Natural killer cell treated with Interleukin-12 subunit alpha and Interleukin-12 subunit beta and Interleukin-15 and Interleukin-18, amount 100 ng/mL, for 72 hours (primary cell): Measurements from ENCODE around the gene MICAL3. TPM values are rescaled to one million over a fixed set of nuclear protein-coding genes. Genes with fewer than 3 reads are reported as not detected.

Source experiments
- ATAC-seq, 2 donors: fragments of 150-1000 bp; cut with Tn5 transposase in 1 of 2; sonication (Bioruptor Pico), chemical (Tn5 transposase) in 1 of 2; 2 replicates each; pipeline ENCODE4 v1.10.0; 2021
- DNase-seq: peaks from one replicate; pipeline ENCODE4 v3.0.0; 2022; ENCODE audit warnings: low spot score
- H3K27ac Mint-ChIP-seq, 2 donors: 1 replicate in 1 of 2; 2 replicates in 1 of 2; pipeline ENCODE4 v1.8.0; 2022; ENCODE audit warnings: mixed read lengths in 2 of 2, mild to moderate bottlenecking in 1 of 2, moderate library complexity in 1 of 2
- H3K27me3 Mint-ChIP-seq, 2 donors: 1 replicate in 1 of 2; 2 replicates in 1 of 2; pipeline ENCODE4 v1.8.0; 2022; ENCODE audit warnings: mixed read lengths in 2 of 2
- H3K36me3 Mint-ChIP-seq: one replicate; pipeline ENCODE4 v1.8.0; 2022; ENCODE audit warnings: mixed read lengths
- H3K4me1 Mint-ChIP-seq, 2 donors: 1 replicate in 1 of 2; 2 replicates in 1 of 2; pipeline ENCODE4 v1.8.0; 2022; ENCODE audit warnings: low read depth in 2 of 2, mixed read lengths in 2 of 2, mild to moderate bottlenecking in 1 of 2
- H3K4me3 Mint-ChIP-seq: one replicate; pipeline ENCODE4 v1.8.0; 2022; ENCODE audit warnings: mixed read lengths
- H3K9me3 Mint-ChIP-seq: 2 replicates; pipeline ENCODE4 v1.8.0; 2022; ENCODE audit warnings: mixed read lengths
- total RNA-seq, 2 donors: library from RNA; stranded (reverse); gene quantifications; one replicate each; pipeline ENCODE4 v1.2.3, GENCODE V29; 2022

MICAL3 gene
- total RNA-seq, 2 donors from 2014 or later, result 52.7 to 62.1 TPM

DNA sequence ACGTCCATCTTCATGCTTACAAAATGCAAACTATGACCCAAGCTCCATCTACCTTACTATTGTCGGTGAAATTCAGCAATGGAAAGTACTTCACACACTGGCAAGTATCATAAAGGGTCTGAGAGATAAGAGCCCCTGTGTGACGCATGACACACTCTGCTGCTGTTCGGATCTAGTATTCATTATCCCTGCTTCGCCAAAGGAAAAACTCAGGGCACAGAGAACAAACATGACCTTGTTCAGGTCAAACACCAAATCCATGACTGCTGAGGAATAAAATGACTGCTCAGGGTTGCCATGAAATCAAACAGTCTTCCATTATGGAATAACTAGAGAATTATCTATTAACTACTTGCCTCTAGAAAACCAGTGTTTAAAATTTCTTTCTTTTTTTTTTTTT lies 73.0 kb downstream of the MICAL3 start:
- no peak for ATAC-seq
- Mint-ChIP-seq H3K4me3 (no peak overlapping the region), H3K36me3 (no peaks in the 10 kb centered on the region), H3K27me3 (no peaks in the 10 kb centered on the region), H3K4me1 (peaks cover 6 to 20% of the 10 kb centered on the region in 2 donors), H3K9me3 (no peaks in the 10 kb centered on the region), H3K27ac (no peak overlapping the region)
- DNase-seq, result no peak

DNA sequence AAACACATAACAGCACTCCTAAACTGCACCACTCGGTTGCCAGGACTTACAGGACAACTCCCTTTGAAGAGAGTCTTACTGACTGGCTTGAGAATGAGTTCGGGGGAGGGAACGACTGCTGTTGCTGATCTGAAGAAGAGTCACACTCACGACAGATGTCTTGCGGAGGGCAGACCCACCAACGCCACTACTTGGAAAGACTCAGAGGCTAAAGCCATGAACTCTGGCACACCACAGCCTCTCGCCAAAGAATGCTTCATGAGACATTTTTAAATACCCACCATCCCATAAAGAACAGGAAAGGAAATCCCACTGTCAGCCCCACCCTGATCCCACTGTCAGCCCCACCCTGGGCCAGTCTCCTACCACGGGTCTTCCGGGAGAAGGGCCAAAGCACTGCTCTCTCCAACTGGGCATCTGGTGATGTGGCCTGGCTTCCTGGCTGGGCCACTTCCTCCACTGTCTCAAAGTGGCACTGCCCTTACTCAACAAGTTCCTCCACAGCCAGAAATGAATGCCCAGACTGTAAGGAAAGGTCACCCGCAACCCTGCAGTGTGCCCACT lies 73.6 kb downstream of the MICAL3 start:
- Mint-ChIP-seq H3K4me1 (peaks cover 6 to 20% of the 10 kb centered on the region in 2 donors), H3K36me3 (no peaks in the 10 kb centered on the region), H3K4me3 (no peak overlapping the region), H3K27ac (no peak overlapping the region), H3K9me3 (no peaks in the 10 kb centered on the region), H3K27me3 (no peaks in the 10 kb centered on the region)
- ATAC-seq (no peak), DNase-seq (no peak)

DNA sequence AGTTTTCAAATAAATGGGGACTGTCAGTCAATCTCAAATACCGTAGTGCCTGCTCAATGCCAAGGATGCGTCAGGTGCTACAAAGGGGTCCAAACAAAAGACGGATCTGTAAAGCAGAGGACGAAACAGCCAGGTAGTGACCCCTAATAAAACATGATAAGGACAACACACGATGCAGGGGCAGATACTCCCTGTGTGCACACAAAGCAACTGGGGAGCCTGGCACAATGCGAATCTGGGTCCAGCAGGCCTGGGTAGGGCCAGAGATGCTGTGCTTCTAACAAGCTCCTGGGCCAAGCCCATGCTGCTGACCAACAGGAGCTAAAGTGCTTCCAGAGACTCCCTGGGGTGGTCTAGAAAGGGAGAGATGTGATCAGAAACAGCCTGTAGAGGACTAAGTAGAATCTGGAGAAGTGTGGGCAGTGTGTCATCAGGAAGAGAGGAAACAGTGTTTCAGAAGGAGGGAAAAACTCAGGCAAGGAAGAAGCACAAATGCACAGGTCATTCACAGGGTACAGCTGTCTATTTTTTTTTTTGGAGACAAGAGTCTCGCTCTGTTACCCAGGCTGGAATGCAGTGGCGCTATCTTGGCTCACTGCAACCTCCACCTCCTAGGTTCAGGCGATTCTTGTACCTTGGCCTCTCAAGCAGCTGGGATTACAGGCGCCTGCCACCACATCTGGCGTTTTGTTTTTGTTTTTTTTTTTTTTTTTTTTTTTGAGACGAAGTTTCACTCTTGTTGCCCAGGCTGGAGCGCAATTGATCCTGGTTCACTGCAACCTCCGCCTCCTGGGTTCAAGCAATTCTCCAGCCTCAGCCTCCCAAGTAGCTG lies 74.5 kb downstream of the MICAL3 start:
- DNase-seq (no peak), ATAC-seq (no peak)
- Mint-ChIP-seq H3K9me3 (no peaks in the 10 kb centered on the region), H3K27ac (no peak overlapping the region), H3K4me1 (peaks cover 6 to 20% of the 10 kb centered on the region in 2 donors), H3K4me3 (no peak overlapping the region), H3K27me3 (no peaks in the 10 kb centered on the region), H3K36me3 (no peaks in the 10 kb centered on the region)

DNA sequence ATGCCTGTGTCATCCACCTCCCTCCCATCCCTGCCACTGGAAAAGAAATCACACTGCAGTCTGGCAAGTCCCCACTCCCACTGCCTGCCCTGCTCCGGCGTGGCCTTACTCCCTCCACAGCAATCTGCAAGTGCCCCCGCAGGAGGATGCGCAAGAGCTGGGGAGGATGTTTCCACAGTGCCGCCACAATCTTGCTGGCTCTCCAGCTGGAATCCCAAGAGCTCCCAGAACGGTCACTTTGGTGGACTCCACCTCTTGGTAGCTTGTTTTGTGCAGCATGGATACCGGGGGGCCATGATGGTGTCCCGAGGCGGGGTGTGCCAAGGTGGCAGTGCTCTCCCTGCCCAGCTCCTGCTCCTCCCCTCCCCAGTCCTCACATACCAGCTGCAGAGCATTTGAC lies 76.3 kb downstream of the MICAL3 start:
- Mint-ChIP-seq H3K9me3 (no peaks in the 10 kb centered on the region), H3K4me1 (peaks cover 6 to 22% of the 10 kb centered on the region in 2 donors), H3K27me3 (no peaks in the 10 kb centered on the region), H3K27ac (no peak overlapping the region), H3K4me3 (no peak overlapping the region), H3K36me3 (no peaks in the 10 kb centered on the region)
- ATAC-seq (no peak), DNase-seq (no peak)

DNA sequence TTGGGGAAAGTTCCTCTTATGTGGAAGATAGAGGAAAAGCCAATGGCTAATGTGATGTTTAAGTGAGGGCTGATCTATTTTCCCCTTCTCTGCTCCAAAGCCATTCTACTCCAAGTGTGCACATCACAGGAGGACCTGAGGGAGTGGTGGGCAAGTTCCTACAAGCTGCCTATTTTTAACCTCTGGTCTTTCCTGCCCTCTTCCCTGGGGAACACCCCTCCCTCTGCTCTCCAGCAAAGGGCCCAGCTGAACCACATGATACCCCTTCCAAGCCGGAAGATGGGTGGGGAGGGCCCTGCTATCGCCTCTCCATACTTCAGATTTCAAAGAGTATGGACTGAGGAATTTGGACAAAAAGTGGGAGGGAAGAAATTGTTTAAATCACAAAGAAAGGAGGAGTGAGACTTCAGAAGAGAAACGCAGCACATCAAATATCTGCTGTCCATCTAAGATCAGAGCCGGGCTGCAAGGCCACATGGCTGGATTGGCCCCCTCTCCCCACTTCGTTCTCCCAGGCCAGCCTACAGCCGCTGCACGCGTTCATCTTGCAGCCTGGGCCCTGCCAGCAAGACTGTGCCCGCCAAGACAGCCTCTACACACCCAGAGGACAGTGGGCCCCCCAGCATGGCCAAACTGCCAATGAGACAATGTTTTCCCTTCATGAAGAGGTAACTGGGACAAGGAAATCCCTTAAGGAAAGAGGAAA lies 77.5 kb downstream of the MICAL3 start:
- H3K27me3 Mint-ChIP-seq, result no peaks in the 10 kb centered on the region
- H3K36me3 Mint-ChIP-seq, result no peaks in the 10 kb centered on the region
- H3K4me3 Mint-ChIP-seq, result no peak overlapping the region
- H3K9me3 Mint-ChIP-seq, result no peaks in the 10 kb centered on the region
- peaks cover 6 to 23% of the 10 kb centered on the region in 2 donors for H3K4me1 Mint-ChIP-seq
- ATAC-seq, result no peak
- no peak for DNase-seq
- no peak overlapping the region for H3K27ac Mint-ChIP-seq

DNA sequence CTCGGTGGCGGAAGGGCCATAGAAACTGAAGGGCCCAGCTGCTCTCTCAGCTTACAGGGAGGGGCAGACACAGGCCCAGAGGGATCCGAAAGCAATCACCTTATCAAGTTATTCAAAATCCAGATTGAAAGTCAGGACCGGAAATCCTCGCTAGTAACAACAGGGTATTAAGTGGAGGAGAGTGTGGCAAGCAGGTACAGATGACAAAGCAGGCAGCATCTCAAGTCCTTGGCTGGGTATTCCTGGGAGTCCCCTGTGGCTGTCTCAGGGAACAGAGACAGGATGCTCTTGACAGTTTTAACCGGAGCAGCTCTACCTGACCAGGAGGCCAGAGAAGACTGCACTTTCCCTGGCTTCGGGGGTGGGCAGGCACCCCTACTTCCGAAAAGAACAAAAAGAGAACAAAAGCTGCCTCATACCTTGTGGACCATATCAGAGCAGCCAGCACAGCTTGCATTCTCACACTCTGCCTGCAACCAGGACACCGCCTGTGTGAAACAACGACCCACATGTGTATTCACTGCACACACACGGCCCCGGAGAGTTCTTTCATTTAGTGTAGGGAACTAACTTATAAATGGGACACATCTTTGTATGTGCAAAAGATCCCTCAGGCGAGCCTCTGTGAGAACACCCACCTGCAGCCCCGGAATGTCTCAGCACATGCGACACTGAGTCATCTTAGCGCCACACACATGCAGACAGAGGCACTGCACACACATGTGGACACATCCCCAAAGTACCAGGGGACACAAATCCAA lies 78.3 kb downstream of the MICAL3 start:
- no peak overlapping the region for H3K4me3 Mint-ChIP-seq
- ATAC-seq (no peak), DNase-seq (no peak)
- peaks cover 3 to 20% of the 10 kb centered on the region in 2 donors for H3K4me1 Mint-ChIP-seq
- H3K27me3 Mint-ChIP-seq, result no peaks in the 10 kb centered on the region
- no peak overlapping the region for H3K27ac Mint-ChIP-seq
- no peaks in the 10 kb centered on the region for H3K9me3 Mint-ChIP-seq
- no peaks in the 10 kb centered on the region for H3K36me3 Mint-ChIP-seq

DNA sequence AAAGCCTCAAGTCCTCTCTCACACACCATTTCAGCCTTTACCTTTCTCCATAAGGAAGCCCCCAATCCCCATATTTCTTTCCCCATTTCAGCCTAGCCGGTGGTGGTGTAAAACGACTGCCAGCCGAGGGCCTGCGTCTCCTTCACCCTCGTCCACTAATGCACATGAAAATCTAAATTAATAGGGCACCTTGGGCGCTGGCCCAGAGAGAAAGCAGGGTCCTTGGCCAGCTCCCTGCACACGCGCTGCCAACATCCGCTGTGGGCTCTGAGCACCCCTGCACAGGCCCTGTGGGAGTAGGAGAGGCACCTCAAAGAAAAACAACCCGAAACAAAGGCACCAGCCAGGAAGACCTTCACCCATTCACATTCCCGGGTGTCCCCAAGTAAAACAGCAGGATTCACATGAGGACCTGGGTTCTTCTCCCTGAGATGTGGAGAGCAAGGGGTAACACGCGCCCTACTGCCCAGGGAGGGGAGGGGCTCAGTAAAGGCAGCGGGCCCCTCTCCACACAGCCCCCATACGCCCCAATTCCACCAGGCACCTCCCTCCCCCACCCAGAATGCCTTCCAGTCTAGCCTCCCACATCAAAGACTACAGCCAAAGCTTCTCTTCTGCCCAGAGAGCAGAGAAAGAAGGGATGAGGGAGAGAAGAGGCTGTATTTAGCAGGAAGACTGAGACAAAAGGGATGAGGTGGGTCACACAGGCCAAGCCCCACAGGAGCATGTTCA lies 79.0 kb downstream of the MICAL3 start:
- Mint-ChIP-seq H3K27ac (no peak overlapping the region), H3K9me3 (no peaks in the 10 kb centered on the region), H3K27me3 (no peaks in the 10 kb centered on the region), H3K36me3 (no peaks in the 10 kb centered on the region), H3K4me1 (peaks cover 2 to 16% of the 10 kb centered on the region in 2 donors), H3K4me3 (no peak overlapping the region)
- ATAC-seq (no peak), DNase-seq (no peak)

DNA sequence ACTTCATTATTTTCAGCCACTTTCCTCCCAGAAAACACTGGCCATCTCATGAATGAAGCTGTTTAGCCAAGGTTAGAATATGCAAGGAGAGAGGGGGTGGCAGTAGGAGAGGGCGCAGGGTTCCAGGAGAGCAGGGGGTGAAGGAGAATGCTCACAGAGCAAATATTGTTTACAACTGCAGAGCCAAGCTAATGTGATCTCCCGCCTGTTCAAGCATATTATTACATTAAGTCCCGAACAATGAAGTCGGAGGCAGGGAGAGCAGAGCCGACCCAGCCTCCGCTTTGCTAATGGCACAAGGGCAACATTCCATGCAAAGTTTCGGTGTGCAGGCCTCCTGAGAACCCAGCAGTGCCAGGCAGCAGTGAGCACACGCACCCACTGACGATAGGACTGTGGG lies 80.1 kb downstream of the MICAL3 start:
- Mint-ChIP-seq H3K36me3 (no peaks in the 10 kb centered on the region), H3K27me3 (no peaks in the 10 kb centered on the region), H3K4me1 (peaks cover 6 to 20% of the 10 kb centered on the region in 2 donors), H3K9me3 (no peaks in the 10 kb centered on the region), H3K4me3 (no peak overlapping the region), H3K27ac (no peak overlapping the region)
- ATAC-seq, result no peak
- no peak for DNase-seq

DNA sequence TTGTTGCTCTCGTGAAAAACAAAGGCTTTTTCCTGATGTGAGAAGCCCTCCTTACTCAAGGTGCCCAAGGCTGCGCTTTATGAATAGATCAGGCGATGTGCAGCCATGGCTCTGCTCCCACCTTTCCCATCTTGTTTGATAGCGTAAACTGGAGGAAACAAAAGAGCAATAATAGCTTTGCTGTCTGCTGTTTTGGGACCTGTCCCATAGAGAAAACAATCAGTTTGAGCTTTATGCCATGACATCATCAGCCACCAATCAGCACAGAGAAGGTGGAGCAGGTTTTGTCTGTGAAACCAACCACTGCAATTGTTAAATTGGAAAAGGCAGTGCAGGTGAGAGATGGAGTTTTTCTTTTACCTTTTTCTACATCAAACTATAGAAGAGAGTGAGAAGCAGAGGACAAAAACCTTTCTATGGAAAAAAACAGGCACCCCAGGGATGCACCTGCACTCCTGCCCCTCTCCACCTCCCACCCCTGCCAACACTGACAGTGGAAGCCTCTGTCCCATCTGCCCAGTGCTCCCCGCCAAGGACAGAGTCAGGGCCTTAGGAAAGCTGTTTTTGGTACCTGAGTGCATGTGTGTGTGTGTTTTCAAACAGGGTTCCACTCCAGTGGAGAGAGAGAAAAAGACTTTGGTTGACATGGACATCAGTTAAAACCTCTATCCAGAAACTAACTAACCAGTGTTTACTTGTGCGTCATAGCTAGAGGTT lies 80.7 kb downstream of the MICAL3 start:
- Mint-ChIP-seq H3K36me3 (no peaks in the 10 kb centered on the region), H3K27me3 (no peaks in the 10 kb centered on the region), H3K4me1 (peaks cover 6 to 25% of the 10 kb centered on the region in 2 donors), H3K27ac (no peak overlapping the region), H3K4me3 (no peak overlapping the region), H3K9me3 (no peaks in the 10 kb centered on the region)
- DNase-seq, result no peak
- no peak for ATAC-seq

DNA sequence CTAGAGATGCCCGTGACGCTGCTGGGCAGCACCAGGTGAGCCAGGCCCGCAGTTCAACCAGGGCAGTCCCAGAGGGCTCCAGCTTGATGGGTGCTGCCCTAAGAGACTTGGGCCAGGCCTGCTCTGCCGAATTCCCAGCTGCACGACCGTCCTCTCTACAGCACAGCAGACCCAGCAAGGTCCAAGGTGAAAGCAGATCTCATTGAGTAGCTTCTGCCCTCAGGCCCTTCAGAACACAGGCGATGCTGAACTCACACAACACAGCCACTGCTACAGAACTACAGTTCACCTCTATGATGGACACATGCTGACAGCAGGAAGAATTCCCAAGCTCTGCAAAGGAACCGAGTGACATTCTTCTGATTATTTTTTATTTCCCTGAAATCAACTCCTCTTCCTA lies 81.6 kb downstream of the MICAL3 start:
- ATAC-seq, result no peak
- H3K4me1 Mint-ChIP-seq, result peaks cover 6 to 27% of the 10 kb centered on the region in 2 donors
- no peaks in the 10 kb centered on the region for H3K36me3 Mint-ChIP-seq
- H3K27ac Mint-ChIP-seq, result no peak overlapping the region
- H3K9me3 Mint-ChIP-seq, result no peaks in the 10 kb centered on the region
- H3K27me3 Mint-ChIP-seq, result no peaks in the 10 kb centered on the region
- H3K4me3 Mint-ChIP-seq, result no peak overlapping the region
- no peak for DNase-seq

DNA sequence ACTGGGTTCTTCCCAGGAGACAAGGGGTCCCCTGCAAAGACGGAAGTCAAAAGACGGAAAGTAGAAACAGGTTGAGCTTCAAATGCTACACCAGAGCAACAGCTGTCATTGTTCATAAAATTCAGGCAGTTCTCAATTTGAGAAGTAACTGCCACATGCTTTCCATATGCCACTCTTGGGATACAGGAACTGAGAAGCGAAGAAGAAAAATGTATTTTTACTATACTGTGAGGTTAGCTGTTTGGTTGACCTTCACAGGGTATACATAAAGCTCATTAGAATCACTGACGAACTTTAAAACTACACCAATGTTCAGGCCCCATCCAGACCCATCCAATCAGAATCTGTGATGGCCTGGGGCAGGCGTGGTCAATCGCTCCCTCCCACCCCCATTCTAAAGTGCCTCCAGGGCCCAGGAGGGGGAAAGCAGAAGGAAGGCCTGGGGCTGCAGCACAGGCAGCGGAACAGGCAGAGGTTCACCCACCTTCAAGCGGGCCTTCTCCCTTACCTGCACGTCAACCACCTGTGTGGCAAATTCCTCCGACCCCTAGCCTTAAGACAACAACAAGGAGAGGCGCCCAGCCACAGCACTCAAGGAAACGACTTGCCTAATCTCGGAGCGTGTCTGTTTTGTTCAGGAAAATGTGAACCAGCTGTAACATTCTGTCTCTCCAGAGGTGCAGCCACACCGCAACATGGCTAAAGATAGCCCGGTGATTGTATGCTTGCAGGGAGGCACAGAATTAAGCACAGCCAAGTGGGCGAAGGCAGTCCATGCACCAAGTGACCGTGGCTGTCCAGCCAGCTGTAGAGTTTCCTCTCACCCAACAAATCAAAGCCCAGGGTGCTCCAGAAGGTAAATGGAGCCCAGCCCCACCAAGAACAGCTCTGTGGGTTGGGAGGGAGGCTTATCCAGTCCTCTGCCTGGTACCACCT lies 82.6 kb downstream of the MICAL3 start:
- H3K27ac Mint-ChIP-seq, result no peak overlapping the region
- DNase-seq, result no peak
- H3K4me3 Mint-ChIP-seq, result no peak overlapping the region
- H3K27me3 Mint-ChIP-seq, result no peaks in the 10 kb centered on the region
- ATAC-seq, result no peak
- H3K4me1 Mint-ChIP-seq, result peaks cover 6 to 27% of the 10 kb centered on the region in 2 donors
- H3K36me3 Mint-ChIP-seq, result no peaks in the 10 kb centered on the region
- H3K9me3 Mint-ChIP-seq, result no peaks in the 10 kb centered on the region

DNA sequence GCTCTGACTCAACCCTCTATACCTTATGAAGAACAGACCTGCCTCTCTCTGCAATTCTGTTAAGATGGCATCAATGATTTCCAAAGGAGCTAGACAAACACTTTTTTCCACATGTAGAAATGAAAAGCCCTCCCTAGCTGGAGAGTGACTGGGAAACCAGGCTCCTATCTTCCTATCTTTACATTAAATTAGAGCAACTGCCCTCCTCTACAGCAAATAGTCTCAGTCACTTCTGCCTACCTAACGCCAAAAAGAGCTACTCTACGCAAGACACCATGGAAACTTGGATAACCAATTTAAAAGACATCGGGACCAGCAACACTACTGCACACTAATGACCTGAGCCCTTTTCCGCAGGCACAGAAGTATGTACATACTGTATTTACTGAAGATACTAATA lies 84.8 kb downstream of the MICAL3 start:
- no peak overlapping the region for H3K4me3 Mint-ChIP-seq
- no peaks in the 10 kb centered on the region for H3K9me3 Mint-ChIP-seq
- H3K27me3 Mint-ChIP-seq, result no peaks in the 10 kb centered on the region
- no peaks in the 10 kb centered on the region for H3K36me3 Mint-ChIP-seq
- ATAC-seq (no peak), DNase-seq (no peak)
- no peak overlapping the region for H3K27ac Mint-ChIP-seq
- peaks cover 6 to 28% of the 10 kb centered on the region in 2 donors for H3K4me1 Mint-ChIP-seq
